Measurements from ENCODE around the gene TEX261.
A peak's percentile ranks its signal among the peaks of the same experiment; 100 is the strongest.
"Not testable (repeated sequence)": the region's sequence is repeated elsewhere in the genome, so short reads cannot be mapped to it uniquely, and the experiment has no call there.

The TEX261 gene

DNA sequence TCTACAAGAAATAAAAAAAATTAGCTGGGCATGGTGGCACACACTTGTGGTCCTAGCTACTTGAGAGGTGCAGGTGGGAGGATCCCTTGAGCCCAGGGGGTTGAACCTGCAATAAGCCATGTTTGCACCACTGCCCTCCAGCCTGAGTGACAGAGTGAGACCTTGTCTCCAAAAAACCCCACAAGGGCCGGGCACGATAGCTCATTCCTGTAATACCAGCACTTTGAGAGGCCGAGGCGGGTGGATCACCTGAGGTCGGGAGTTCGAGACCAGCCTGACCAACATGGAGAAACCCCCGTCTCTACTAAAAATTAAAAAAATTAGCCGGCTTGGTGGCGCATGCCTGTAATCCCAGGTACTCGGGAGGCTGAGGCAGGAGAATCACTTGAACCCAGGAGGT, 5.3 kb upstream of the TEX261 start:
- not testable (repeated sequence) for DNase-seq

DNA sequence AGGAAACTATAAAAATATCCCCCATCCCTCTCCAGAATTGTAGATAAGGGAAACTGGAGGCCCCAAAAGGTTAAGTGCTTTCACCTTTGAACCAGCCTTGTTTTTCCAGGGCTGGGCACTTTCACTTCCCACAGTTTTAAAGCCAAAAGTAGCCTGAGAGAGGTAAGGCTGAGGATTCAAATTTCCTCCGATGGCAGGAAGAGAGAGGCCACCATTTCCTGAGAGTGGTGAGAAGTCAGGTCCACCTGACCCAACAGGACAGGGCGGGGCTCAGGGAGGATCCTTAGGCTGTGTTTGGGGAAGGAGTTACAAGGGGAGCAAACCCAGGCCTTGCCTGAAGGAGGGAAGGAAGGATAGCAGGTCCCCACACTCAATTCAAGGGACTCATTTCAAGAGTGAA, 4.7 kb upstream of the TEX261 start:
- no peak for DNase-seq

DNA sequence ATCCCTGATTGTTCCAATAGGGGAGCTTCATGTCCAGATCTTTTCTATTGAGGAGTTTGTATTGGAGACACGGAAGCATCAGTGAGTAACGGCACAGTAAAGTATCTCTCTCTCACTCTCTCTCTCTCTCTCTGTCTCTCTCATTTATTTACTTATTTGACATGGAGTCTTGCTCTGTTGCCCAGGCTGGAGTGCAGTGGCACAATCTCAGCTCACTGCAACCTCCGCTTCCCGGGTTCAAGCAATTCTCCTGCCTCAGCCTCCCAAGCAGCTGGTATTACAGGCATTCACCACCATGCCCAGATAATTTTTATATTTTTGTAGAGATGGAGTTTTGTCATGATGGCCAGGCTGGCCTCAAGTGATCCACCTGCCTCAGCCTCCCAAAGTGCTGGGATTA, 4.2 kb upstream of the TEX261 start:
- not testable (repeated sequence) for DNase-seq

DNA sequence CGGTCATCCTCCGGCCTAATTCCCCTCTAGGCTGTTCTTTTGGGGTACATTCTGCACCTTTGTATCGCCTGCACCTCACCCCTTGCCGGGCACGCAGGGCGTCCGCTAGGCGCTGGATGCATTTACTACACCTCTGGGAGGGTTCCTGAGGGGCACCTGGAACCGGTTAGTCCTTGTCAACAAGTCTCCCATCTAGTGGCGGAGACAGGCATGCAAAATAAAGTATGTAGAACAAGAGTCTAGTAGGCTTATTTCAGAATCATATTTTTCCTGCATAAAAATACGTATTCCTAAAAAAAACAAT, 705 bp upstream of the TEX261 start:
- peak; percentile 38 for DNase-seq

DNA sequence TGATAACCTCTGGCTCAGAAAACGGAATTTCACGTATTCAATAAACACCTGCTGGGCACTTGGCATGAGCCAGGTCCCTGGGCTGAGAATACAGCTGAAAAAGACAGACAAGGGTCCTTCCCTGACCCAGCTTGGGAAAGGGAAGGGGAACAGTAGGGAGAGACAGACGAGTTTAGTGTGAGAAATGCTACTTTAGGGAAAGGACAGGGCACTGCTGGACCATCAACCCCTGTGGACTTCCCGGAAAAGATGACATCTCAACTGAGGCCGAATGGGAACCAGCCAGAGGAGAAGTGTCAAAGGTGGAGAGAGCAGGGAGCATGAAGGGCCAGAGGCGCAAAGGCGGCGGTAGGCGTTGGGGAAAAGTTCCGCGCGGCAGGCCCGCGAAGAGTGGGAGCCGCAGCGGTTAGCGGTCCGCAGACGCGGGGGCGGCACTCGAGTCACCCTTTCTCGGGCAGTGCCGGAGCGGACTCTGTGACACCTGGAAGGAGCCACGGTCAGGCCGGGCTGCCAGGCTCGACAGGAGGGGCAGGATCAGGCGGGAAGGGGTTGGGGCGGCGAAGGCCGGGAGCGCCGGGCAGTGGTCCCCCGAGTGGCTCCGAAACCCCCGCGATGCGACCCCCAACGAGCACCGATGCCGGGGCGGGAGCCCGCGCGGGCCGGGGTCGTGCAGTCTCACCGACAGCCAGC, 519 bp downstream of the TEX261 start:
- no peak for DNase-seq

DNA sequence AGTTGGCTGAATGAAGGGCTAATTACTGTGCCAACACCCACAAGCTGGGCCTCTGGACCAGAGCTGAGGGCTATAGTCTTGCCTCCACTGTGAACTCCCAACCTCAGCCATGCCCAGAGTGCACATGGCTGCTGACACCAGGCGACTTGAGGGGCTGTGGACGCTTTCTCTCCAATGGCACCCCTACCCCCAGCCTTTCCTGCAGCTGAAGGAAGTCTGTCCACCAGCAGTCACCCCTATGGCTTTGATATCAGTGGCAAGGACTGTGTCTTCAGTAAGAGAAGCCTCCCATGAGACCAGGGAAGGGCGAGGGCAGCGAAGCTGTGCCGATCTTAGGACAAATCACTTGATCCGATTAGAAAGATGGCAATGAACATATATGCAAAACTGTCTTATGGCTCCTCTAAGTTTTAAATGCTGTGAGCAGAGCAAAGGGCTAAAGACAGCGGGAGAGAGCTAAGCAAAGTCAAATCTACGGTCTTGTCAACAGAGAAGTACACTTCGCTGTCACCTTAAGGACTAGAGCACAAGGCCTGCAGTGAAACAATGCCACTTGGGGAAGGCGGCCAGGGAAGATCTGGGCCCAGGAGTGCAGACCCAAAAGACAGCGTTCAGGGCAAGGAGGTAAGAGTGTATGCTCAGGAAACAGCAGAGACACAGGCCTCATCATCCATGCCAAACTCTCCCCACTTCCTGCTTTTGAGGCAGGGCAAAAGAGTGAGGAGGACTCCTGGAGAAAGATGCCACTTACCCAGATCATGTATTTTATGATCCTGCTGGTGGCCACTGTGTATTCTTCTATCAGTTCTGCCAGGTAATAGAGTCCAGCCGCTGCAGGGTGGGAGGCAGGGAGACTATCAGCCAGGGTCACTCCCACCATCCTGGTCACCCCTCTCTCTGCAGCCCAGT, 1.5 kb downstream of the TEX261 start:
- DNase-seq = no peak

DNA sequence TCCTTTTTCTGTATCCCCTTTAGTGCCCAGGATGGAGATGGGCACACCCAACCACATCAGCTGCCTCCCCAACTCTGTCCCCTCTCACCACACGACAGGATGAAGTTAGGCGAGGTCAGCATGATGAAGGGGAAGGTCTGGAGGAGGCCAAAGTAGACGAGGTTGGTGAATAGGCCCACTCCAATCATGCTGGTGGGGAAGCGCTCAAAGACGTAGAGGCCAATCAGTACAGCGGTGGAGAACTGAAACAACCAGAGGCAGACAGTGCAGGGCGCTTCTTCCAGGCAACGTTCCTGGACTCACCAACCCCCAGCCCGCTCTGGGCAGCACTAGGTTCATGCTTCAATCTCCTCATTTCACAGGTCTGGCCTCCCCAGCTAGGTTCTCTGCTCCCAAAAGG, 2.9 kb downstream of the TEX261 start:
- DNase-seq = no peak

DNA sequence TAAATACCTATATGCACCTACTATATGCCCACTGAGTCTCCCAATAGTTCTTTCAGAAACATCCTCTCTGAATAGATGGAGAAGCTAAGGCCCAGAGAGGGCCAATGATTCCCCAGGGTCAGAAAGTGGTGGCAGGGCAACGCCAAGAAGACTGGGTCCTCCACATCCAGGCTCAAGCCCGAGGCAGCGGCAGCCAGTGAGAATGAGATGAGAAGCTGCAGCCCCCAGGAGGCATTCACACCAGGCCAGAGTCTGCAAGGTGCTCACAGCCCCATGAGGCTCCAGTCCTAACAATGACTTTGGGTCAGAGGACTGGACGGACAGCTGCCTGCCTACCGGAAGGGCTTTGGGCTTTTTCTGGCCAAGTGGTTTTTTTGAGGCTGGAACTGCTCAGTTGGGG, 3.5 kb downstream of the TEX261 start:
- DNase-seq = no peak

DNA sequence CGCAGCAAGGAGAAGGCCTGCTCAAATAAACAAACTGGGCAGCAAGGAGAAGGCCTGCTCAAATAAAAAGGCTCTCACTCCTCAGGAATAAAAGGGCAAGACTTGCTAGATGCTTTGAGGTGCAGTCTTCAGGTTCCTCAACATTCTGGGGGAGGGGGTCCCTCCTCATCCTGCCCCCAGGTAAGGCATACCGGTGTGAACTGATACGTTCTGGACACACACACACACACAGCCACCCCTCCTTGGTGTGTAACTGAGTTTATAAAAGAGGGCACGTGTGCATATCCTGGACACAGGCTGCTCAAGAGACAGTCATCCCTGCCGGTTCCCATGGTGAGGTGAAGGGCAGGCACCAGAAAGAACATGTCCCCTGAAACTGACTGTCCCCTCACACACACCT, 4.5 kb downstream of the TEX261 start:
- no peak for DNase-seq

DNA sequence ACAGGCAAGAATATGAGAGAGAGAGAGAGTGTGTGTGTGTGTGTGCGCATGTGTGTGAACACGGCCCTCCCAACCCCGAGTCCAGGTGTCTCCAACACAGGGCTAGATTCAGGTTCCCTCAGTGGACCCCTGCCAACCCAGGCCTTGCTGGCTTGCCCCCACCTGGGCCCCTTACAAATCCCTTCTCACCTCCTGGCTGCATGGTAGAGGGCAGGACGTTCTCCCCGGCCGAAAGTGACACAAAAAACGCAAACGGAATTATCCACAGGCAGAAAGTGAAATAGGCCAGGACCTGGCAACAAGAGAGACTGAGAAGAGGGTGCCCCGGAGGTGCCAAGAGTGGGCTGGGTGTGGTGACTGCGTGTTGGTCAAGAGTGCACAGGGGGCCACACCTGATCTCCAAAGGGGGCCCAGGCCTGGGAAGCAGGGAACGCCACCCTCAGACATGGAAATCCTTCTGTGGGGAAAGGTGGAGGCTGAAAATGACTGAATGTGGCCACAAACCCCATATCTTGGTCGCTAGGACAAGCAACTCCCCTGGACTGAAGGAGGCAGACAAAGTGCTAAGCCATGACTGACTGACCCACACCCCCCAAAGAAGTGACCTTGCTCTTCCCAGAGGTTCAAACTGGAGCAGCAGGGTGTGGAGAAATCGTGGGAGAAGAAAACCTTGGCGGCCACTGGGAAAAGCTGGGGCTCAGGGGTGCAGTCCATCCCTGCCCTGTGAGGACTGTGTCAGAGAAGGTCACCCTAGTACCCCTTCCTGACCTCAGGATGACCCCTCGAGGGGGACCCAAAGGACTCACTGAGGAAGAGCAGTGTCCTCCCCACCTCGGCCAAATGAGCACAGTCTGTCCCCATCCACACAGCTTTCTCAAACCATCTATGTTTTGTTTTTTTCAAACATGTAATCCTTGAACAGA, 5.7 kb downstream of the TEX261 start:
- no peak for DNase-seq

DNA sequence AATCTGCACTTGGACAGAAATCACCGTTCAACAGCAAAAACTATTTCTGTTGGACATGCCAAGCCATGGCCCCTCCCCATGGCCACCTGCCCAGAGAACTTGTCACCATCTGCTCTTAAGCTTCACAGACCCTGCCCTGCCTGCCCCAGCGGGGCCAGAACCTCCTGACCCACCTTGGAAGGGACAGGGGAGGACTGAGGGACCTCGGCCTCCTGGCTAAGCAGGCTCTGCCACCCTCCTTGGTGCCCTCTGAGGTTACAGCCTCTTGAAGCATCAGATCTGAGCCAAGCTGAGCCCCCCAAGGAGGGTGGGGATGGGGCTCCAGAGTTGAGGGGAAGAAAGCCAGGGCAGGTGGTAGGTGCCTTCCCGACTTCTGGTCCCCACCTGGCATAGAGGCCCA, 6.5 kb downstream of the TEX261 start:
- no peak for DNase-seq

DNA sequence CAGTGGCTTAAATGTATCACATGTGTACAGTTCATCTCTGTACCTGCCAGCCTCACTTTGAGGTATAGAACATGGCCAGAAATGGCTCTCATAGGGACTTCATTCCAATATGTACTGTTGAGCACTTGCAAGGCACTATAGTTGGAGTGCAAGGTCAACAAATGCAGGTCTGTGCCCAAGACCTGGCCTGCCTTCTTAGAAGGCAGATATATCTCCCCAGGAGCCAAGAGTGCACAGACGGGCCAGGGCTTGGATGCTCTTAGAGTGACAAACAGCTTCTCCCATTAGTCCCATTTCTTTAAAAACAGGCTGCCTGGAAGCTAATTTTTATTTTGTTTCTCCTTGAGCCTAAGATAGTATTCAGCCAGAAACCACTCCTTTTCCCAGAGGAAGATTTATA, 7.3 kb downstream of the TEX261 start:
- no peak for DNase-seq

DNA sequence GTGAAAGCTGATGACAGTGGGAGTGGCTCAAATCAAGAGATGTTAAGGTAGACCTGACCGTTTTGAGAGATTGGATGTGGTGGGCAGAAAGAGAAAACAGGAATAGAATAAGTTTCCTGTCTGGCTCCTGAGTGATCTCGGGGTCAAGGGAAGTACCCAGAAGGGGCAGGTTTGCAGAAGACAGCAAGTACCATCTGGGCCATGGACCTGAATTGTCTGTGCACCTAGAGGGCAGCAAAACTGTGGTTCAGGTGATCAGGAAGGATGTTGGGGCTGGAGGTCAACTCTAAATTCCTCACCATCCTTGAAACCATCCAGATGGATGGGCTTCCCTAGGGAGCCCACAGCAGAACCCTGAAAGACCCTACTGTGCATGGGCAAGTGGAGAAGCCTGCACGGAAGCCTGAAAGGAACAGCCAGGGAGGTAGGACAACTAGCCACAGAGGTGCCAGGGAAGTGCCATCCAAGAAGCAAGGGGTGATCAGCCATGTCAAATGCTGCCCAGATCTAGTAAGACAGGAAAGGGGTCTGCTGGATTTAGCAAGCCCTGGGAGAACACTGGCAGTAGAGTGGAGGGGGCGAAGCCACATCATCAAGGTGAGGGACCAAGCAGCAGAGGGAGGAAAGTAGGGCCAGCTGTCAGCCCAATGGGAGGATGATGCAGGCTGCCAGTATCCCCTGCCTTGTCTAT, 8.0 kb downstream of the TEX261 start:
- no peak for DNase-seq

DNA sequence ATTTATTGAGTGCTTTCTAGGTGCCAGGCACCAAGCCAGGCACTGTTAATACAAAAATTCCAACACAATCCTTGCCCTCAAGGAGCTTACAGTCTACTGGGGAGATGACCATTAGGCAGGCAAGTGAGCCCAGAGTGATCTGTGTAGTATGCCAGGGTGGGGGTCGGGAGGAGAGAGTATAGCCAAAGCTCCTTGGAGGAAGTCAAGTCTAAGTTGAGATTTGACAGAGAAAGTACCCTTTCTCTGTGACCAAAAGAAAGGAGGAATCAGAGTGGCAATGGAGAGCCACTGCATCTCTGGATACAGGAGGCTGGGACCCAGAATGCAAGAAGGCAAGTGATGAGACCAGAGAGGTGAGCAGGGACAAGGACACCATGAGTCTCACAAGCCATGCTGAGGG, 8.7 kb downstream of the TEX261 start:
- DNase-seq = no peak

DNA sequence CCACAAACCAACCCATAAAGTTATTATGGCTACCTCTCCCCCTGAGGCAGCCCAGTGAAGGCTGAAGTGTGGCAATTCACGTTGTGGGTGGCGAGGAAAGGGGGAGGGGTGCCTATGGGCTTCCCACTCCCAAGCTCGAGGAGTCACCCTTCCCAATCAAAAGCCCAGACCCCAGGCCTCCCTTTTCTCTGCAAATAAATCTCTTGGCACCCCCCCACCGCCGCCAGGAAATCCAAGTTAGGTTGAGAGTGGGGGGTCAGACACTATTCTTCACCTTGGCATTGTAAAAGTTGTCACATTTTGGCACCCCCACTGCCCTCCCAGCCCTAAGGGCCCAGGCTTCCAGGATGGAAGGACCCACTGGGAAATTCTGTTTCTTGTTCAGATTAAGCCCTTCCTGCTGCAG, 9.4 kb downstream of the TEX261 start:
- DNase-seq = no peak

DNA sequence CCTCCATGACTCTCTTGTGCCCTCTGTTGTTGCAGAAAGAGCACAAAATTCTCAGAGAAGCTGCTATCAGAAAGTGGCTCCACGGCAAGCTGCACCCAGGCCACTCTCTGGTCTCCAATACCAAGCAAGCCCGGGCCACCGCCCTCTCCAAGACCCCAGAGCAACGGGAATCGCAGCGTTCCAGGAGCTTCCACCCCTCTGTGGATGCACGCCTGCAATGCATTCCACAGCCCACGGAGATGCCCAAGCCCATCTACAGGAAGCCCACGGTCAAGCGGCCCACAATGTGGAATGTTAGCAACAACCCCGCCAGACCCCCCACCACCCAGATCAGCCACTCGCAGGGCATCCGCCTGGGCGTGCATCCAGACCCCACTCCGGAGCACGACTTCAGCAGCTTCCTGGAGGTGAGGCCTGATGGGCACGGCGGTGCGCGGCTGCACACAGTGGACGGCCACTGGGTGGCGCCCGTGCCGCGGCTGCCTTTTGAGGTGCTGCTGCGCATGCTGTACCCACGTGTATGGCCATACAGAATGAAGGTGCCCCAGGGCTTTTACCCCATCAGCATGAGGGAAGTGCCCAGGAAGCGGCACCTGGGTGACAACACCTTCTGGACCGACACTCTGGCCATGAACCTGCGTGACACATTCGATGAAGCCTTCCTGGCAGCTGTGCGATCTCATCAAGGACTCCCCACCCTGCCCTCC, 9.9 kb downstream of the TEX261 start:
- no peak for DNase-seq

DNA sequence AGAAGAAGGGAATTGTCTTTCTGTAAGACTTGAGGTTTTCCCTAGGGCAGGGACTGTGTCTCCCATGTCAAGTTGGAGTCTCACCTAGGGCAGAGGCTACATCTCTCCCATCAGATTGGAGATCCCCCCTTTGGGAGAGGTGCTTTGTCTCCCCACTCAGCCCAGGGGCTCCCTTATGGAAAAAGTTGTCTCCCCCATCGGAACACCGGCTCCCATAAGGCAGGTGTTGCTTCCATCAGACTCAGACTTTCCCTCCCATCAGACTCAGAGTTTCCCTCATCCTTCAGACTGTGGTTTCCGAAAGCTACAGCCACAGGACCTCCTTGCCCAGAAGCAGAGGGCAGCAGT, 10.5 kb downstream of the TEX261 start:
- DNase-seq = no peak

DNA sequence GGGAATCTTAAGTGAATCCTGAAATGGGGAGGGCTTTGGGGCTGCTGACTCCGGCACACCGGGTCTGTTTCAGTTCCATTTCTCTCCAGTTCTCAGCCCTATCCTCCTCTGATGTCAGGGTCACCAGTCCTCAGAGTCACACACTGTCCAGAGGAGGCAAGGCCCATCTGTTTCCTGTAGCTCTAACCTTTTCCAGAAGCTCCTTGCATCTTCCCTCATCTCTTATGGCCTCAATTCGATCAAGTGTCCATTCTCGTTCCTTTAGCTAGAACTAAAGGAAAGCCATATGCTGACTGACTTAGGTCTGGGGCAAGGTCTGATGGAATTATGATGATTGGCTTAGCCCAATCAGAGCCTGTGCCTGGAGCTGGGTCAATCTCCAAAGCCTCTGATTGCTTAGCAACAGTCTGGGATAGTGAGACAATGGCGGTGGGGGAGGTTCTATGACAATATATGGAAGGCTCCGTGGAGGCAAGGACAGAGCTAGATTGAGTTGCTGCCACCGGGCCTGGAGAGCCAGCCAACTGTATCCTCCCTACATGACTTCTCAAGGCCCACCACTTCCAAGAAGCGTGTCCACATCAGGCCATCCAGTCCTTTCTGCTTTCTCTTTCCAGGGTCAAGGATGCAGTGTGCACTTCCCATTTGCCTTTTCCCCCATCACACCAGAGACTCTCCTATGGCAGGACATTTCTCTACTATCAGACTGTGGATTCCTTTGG, 11.0 kb downstream of the TEX261 start:
- DNase-seq = no peak

DNA sequence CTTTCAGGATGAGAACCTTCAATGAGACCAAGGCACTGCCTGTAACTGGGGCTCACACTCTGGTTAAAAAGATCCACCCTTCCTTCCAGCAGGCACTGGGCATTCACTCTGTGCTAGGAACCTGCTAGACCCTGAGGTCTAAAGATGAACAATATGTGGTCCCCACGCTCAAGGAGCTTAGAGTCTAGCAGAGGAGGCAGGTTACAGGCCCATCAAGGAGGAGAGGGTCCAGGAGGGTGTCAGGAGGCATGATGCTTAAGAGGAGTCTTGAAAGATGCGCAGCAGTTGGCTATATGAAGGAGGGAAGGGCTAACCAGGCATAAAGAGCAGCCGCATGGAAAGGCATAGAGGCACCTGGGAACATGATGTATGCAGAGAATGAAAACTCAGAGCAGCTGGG, 11.7 kb downstream of the TEX261 start:
- DNase-seq = no peak

DNA sequence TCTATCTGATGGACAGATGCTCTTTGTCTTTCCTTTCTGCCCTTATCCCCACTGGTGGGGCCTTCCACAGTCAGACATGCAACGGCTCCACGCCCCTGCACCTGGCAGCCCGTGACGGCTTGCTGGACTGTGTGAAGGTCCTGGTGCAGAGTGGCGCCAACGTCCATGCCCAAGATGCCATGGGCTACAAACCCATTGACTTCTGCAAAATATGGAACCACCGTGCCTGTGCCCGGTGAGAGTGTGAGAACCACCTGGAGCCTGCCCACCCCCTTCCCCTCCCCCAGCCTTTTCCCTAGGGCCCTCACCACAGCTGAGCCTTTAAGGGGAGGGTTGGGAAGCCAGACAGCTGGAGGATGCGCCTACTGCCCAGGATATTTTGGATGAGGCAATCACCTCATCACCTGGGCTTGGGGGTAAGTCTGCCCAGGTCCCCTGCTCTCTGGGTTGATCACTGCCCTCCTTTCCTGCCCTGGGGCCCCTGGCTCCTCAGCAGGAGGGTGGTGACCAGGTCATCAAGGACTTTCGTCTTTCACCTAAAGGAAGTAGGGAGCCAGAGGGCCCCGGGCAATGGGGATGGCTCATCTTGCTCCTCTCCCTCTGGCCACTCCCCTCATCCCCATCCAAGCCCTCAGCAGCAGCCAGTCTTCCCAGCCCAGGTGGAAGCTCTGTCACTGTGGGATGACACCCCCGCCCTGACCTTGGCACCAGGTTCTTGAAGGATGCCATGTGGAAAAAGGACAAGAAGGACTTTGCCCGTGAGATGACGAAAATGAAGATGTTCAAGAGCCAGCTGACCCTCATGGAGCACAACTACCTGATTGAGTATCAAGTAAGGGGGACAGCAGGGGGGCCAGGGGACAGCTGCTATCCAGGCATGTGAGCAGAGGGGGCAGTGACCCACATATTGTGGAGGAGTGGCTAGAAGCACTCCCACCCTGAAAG, 12.5 kb downstream of the TEX261 start:
- DNase-seq = no peak

DNA sequence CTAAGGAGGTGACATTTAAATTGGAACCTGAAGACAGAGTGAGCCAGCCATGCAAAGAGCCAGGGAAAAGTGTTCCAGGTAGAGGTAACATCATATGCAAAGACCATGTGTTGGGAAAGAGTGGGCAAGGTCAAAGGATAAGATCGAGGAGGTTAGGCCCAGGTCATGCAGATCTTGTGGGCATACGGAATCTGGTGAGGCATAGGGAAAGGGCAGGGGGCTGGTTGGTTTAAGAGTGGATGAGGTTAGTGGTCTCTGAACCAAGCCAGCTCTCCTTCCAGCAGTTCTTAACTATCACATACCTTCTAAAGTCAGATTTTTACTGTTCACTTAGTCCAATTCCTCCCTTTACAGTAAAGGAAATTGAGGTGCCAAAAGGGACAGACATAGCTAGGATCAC, 13.3 kb downstream of the TEX261 start:
- DNase-seq = no peak
